ES-I3 (cell line): ENCODE results near the gene SKA3.

ENCODE experiments used
- H3K36me3 ChIP-seq: 2 replicates; pipeline ENCODE4 v1.6.1; 2013; ENCODE audit warnings: mild to moderate bottlenecking, low read length, control low read depth, moderate library complexity; ENCODE audit not compliant: insufficient read depth
- H3K4me1 ChIP-seq: 2 replicates; pipeline ENCODE4 v1.6.1; 2013; ENCODE audit warnings: mild to moderate bottlenecking, control low read depth, low read length; ENCODE audit not compliant: insufficient read depth
- H3K9ac ChIP-seq: 2 replicates; pipeline ENCODE4 v1.6.1; 2013; ENCODE audit warnings: low read depth, mild to moderate bottlenecking, low read length, moderate library complexity
- H3K9me3 ChIP-seq: 2 replicates; pipeline ENCODE4 v1.6.1; 2013; ENCODE audit warnings: mild to moderate bottlenecking, low read length, moderate library complexity; ENCODE audit not compliant: control insufficient read depth, insufficient read depth

SKA3 gene

DNA sequence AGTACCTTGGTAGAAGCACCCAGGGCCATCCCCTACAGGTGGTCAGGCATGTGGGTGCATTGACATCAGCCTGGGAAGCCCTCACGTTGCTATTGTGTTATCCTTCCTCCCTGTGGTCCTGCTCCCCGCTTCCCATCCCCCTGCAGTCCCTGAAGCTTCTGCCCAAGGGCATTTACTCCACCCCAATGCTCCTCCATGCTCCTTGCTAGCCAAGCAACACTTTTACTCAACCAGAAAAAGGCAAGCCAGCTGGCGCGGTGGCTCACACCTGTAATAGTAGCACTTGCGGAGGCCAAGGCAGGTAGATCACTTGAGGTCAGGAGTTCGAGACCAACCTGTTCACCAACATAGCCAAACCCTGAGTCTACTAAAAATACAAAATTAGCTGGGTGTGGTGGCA, 60.2 kb downstream of the SKA3 start:
- no peaks in the 10 kb centered on the region for H3K9me3 ChIP-seq
- no peaks in the 10 kb centered on the region for H3K4me1 ChIP-seq

DNA sequence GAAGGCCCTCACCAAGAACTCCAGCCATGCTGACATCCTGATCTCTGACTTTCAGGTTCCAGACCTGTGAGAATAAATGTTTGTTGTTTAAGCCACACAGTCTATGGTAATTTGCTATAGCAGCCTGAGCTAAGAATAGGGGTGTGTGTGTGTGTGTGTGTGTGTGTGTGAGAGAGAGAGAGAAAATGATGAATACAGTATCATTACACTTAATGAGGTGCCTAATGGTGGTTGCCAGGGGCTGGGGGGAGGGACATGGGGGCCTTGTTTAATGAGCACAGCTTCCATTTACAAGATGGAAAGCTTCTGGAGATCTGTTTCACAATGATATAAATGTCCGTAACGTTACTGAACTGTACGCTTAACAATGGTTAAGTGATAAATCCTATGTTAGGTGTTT, 61.1 kb downstream of the SKA3 start:
- Histone ChIP-seq H3K4me1 (no peaks in the 10 kb centered on the region), H3K9ac (no peak overlapping the region), H3K36me3 (no peaks in the 10 kb centered on the region), H3K9me3 (no peaks in the 10 kb centered on the region)

More for the DNA sequence above, 60.2 kb downstream of the SKA3 start:
- Histone ChIP-seq H3K9ac (no peak overlapping the region), H3K36me3 (no peaks in the 10 kb centered on the region)

DNA sequence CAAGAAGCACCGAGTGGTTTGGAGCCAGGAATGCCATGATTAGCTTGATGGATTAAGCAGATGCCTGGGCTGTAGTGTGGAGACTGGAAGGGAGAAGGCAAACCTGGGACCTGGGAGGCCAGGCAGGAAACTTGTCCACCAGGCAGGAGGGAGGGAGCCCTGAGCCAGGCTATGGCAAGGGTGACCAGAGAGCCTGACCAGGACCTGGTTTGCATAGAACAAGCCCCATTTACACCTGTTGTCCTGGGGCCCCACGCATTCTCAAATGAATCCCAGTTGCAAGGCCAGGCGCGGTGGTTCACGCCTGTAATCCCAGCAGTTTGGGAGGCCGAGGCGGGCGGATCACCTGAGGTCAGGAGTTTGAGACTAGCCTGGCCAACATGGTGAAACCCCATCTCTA, 64.8 kb downstream of the SKA3 start:
- H3K9ac ChIP-seq, result no peak overlapping the region
- no peaks in the 10 kb centered on the region for H3K9me3 ChIP-seq
- H3K36me3 ChIP-seq, result no peaks in the 10 kb centered on the region
- no peaks in the 10 kb centered on the region for H3K4me1 ChIP-seq

DNA sequence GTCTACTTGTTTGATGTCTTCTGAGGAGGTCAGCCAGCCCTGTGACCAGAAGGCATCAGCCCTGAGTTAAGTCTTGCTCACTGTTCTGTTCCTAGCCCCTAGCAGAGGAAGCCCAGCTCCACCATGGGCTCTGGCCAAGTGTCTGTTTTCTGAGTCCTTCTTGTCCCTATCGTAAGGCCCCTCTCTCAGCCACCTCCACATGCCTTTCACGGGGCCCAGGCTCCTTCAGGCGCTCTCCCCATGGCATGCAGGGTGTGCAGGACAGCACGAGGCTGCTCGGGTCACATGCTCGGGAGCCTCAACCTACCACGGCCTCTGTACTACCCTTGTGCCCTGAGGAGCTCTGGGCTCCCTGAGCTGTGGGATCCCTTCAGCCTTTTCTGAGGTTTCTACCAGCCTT, 67.2 kb downstream of the SKA3 start:
- Histone ChIP-seq H3K36me3 (no peaks in the 10 kb centered on the region), H3K9ac (no peak overlapping the region), H3K4me1 (no peaks in the 10 kb centered on the region), H3K9me3 (no peaks in the 10 kb centered on the region)

DNA sequence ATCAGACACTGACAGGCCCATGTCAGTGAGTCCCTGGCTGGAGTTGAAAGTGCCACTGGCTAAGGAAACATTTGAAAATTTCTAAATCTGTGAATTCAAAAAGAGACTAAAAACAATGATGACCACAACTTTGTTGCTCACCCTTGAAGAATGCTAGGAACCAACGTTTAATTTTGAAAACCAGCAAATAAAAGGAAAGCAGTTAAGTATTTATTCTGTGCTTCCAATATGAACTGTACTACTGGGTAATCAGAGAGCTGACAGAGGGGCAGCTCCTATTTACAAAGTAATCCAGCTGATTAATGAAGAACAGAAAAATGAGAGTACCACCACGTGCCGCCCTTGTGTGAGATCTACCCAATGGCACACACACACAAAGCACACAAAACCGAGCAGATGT, 70.3 kb downstream of the SKA3 start:
- no peak overlapping the region for H3K9ac ChIP-seq
- H3K36me3 ChIP-seq, result no peaks in the 10 kb centered on the region
- H3K4me1 ChIP-seq, result no peaks in the 10 kb centered on the region
- H3K9me3 ChIP-seq, result no peaks in the 10 kb centered on the region

- no peaks in the 10 kb centered on the region for H3K36me3 ChIP-seq
- H3K4me1 ChIP-seq, result no peaks in the 10 kb centered on the region
- no peak overlapping the region for H3K9ac ChIP-seq
- H3K9me3 ChIP-seq, result no peaks in the 10 kb centered on the region
These were observed 71.9 kb downstream of the SKA3 start for GRCh38 chr13:21104199-21105019.
